ENCODE measurements around the gene DNM3.

Gene DNM3

DNA sequence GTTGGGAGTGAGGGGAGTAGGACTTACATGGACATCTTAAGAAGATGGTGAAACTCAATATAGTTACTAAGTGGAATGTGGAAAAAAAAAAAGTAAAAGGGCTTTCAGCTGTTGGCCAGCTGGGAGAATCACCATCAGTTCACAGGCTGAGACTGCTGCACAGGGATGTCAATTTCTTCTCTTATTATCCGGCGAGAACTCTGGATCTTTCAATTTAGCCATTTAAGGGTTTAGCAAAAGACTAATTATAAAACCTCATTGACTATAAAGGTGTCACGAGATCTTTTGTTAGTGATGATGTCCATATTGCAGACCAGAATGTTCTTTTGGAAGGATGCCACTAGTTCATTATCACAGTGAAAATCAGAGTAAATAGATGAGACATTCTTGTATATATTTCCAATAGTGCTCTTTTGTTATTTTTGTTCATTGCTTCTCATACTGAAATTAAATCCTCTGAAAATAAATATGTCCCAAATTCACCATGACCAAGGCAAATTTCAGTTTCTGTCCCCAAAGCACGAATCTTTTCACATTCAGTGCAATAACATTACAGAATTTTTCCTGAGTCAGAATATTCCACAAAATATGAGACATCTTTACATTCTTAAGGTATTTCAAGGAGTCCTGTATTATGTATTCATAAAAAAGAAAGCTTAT is 266.1 kb downstream of the DNM3 start:
- no peak for DNase-seq

DNA sequence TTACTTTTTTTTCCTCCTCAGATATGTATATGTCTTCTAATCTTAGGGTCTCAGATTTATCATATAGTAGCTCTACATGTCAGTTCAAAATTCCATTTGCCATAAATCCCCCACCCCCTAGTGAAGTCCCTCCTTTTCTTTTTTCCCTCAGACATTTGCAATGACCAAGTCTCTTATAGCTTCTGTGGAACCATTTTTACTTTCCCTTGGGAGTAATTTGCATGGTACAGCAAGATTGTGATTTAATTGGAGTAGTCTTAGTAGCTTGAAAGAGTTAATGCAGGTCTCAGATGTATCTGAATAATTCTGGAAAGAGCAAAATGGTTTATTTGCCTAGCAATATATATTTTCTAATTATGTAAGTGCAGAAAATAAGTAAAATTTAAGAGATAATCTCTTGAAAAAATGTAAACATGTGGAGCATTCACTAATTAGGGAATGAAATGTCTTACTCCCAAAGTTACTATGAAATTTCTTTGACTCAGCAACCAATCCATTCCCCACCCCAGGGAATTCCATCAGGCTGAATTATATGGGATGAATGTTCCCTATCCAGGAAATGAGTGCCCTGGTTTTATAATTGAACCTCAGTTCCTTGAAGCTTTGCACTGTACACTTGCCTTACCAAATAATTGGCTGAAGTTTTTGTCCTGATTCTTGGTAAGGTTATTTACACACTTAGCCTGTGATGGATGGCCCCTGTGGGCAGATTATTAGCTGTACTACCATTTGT is 267.0 kb downstream of the DNM3 start:
- DNase-seq = no peak

DNA sequence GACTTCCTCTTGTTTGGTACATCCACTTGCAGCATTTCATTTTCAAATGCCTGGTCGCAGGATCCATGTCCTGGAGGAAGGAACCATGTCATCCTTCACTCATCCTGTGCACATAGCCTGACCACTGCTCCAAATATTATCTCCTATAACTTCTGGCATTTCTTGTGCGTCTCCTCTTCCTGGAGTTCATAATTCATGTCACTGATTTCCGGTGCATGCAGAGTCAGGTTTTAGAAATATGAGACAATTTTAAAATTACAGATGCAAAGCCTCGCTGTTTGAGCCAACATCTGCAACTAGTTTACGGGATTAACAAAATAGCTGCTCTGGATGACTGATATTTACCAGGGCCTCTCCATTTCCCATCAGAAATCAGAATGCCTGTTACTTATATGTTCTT is 268.1 kb downstream of the DNM3 start:
- no peak for DNase-seq

DNA sequence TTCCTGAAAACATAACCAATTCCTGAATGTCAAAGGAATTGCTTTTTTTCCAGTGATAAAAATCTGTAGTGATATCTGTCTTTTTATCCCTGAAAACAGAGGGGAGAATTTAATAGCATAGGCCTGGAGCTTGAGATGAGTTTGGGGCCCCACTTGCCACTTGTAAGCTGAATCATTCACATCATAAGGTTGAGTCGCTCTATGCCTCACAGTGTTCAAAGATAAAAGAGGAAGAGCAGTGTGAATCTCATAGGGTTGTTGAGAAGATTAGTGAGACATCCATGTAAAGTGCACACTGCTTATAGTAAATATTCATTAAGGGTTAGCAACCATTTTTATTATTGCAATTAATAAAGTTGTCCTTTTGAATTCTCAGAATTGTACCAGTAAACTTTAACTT is 271.3 kb downstream of the DNM3 start:
- no peak for DNase-seq

DNA sequence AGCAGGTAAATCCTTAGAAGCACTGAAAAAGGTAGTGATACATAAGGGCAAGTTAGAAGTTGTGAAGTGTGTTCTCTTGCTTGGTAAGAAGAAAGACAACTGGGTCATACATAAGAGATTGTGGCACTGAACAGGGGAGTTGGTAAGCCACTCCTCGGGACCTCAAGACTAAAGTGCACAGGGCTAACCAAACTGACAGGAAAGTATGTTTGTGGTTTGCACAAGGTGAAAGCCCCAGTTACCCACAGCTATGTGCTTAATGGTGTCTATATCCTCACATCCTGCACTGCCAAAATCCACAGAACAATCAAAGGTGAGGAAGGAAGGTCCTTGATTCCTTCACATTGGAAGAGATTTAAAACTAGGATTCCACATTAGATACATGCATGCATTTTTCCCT is 276.5 kb downstream of the DNM3 start:
- DNase-seq = no peak

DNA sequence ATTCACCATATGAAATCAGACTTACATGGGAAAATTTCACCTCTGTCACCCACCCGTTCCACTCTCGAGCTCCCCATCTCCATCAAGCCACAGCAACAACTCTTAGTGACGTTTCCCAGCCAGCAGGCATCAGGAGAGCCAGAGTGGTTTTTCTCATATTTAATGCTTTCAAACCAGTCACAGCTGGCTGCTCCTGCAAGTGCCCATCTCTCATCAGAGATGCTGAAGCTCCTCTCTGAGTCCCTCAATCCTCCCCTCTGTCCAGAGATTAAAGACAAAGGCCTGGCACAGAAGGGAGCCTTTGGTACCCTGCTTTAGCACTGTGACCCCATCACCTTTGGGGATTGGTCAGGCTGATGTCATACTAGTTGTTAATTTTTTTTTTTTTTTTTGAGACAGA is 277.3 kb downstream of the DNM3 start:
- DNase-seq = no peak

DNA sequence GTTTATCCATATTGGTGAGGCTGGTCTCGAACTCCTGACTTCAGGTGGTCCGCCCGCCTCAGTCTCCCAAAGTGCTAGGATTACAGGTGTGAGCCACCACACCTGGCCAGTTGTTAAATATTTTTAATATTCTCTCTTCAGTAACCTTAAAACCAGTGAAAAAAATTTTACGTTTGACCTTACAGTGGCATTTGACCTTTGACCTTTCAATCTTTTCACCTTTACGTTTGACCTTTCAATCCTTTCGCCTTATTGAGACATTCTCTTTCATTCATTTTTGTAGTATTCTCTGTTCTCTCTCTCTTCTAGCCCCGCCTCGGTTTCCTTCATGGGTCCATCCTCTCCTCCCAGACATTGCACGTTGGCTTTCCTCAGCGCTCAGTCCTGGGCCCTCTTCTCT is 277.9 kb downstream of the DNM3 start:
- no peak for DNase-seq

DNA sequence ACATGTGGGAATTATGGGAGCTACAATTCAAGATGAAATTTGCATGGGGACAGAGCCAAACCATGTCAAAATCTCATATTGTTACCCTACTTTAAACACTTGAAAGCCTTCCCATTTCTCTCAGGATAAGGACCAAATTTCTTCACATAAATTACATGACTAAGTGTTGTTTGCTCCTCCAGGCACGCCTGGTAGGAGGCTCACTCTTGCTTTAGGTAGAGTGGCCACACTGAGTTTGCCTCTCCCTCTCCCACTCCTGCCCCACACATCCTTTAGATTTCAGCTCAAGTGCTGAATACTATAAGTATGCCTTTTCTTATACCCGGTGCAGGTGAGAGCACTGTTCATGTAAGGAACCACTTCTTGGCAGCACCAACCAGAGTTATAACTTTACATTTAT is 279.1 kb downstream of the DNM3 start:
- no peak for DNase-seq

DNA sequence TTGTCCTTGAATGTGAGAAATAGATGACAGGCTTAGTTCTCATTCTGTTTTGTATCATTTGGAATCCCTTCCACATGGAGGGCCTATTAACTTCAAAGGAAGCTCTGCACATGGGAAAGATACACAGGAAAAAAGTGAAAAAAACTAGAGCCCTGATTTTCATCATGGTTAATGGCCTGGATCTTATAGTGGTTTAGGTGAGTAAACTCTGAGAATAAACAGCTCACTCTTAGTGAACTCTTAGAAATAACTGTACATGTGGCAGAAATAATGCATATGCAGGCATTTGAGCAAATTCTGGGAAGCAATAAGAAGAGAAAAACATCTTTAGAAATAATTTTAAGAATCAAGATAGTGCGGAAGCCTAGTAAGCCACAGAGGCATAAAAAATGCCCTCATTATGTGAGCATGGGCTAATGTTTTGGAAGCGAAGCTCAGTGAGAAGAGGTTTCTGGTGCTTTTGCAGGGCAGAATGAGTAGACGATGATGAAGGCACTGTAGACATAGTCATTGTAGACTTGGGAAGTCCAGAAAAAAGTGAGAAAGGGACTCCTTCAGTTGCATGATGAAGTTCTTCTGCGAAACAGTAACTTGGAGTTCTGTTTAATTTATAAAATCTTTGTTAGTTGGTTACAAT is 279.9 kb downstream of the DNM3 start:
- DNase-seq = no peak

DNA sequence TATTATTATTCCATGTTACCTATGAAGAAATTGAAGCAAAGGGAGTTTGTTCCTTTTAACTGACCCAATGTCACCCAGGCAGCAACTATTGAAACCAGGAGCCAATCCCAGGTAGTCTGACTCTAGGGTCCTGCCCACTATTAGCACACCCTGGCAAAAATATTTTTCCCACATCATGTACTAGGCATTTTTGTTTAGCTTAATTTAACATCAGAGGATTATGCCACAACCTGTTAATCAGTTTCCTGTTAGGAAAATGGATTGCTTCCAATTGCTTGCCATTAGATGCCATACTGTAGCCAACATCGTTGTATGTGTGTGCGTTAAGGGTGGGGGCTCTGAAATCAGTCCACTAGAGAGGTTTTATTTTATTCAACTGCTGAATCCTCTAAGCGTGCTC is 281.1 kb downstream of the DNM3 start:
- no peak for DNase-seq

DNA sequence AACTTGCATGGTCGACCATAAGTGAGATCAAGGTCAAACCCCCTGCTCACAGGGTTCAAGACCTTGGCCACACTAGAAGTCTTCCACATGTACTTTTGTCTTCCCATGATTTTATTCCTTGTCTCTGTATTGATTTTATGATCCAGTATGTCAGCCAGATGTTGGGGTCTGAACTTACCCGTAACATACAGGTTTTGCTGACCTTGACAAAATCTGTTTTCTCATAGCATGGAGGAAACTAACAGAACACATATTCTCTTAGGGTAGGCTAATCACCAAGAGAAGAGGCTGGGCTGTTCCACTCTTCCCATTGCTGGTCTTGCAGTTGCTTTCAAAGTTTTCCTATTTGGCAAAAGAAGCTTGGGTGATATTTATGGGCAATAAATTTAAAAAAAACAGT is 284.0 kb downstream of the DNM3 start:
- no peak for DNase-seq

DNA sequence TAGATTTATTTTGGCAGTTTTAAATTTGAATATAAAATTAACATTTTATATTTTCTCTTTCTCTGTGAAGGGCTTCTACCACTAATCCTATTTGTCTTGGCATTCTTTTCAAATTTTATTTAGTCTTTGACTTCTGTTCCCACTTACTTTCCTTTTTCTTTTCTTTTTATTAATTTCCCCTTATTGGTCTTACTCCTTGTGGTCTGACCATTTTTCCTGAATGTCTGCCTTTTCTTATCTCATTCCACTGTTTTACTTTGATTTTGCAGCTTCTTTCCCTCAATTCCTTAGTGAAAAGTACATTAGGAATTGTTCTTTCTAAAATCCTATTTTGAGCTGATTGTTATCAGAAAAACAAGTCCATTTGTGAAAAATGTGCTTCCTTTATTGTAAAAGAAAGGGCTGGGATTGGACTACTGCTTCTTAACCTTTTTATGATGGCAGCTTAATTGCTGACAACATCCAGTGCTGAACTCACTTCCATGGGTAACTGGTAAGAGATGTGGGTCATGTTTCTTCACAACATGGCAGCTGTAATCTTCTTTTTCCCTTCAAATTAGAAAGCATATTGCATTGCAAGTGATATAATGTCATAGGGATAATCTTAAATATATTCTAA is 284.6 kb downstream of the DNM3 start:
- DNase-seq = no peak

DNA sequence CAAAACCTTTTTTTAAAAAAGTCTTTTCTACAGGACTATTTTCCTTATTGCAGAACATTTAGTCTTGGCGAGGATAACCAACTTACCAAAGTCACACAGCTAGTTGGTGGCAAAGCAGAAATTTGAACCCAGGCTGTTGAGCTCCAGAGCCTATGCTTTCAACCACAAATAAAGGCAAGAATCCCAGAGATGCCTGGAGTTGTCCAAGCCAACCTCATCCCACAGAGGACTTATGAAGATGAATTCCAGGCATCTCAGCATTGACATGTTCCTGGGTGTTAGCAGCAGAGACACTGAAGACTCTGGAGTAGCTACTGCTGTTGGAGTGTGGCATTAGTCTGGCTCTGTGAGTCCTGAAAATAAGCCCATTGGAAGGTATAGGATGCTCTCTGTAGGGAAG is 291.5 kb downstream of the DNM3 start:
- DNase-seq = no peak

DNA sequence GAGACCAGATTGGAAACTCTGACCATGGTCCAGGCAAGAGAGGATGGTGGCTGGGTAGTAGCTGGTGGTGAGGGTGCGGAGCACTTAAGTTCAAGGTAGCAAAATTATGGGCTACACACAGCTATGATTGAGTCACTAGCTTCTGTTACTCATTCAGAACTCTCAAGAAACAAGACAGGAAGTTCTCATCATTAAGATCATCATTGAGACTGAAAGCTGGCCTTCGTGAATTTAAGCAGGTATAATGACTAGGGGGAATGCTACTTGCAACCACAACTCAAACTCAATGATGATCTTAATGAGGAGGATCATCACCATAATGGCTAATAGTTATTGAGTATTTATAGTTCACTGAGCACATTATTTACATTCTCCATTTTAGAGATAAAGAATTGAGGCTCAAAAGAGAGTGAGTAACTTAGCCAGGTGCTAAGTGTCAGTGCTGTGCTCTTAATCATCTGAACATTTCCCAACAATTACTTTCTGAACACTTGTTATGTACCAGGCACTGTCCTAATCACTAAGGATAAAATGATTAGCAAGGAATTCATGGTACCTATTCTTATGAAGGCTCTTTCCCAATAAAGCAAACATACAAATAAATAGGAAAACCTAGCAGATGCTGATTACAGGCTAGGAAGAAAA is 292.9 kb downstream of the DNM3 start:
- no peak for DNase-seq

DNA sequence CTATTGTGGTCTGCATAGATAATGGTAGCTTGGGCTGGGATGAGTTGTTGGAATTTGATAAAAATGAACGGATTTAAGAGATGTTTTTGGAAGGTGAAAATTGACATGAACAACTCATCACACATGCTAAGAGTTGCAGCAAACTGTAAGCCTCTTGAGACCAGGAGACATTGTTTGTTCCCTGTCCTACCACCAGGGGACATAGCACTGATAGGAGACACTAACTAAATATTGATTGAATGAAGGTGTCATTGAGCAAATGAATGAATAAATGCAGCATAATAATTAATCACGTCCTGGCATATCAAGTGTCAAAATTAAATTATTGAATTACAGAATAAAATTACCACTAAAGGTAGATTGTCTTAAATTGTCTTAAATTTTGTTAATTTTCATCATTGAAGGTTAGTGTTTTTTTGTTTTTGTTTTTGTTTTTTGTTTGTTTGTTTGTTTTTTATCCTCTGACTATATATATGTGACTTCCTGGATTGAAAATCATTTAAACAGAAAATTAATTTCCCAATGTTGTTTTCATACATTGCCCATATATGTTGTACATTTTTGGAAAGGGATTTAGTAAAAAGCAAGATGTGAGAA is 293.9 kb downstream of the DNM3 start:
- DNase-seq = no peak

DNA sequence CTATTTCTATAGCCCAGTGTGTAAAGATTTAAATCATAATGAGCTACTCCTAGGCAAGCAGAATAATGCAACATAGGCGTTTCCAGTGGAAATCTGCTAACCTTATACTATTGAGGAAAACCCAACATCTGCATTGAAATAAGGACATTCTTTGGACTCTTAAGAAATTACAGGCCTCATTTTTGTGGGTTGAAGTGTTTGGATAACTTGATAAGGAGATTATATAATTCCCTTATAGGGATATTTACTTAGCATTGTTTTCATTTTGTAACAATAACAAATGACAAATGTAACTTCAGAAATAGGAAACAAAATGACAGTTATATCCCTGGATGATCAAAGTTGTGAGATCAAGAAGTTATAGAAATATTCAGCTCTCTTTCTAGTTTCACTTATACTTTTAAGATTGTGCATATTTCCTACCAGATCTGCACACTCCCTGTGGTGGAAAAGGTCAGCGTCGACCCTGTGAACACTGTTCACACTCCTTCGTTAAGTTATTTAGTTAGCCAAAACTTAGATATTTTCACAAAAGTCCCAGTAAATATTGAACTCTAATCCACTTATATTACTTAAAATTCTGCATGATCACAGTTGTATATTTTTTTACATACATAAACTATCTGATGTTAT is 294.8 kb downstream of the DNM3 start:
- DNase-seq = no peak

DNA sequence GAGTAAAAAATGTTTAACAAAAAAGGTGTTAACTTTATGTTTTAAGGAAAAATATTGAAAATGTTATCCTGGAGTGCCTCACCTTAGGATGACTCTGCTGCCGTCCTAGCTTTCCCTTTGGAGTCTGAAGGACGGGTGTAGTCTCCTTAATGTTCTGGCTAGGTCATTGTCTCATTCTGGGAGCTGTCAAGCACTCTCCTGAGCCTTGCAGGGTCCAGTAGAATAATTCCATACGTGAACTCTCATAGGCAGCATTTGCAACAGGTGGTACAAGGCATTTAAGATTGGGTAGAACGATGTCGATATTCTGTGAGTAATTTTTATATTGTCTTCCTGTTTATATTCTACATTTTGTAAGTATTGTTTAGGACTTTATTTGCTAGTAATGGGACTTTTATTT is 295.6 kb downstream of the DNM3 start:
- no peak for DNase-seq

DNA sequence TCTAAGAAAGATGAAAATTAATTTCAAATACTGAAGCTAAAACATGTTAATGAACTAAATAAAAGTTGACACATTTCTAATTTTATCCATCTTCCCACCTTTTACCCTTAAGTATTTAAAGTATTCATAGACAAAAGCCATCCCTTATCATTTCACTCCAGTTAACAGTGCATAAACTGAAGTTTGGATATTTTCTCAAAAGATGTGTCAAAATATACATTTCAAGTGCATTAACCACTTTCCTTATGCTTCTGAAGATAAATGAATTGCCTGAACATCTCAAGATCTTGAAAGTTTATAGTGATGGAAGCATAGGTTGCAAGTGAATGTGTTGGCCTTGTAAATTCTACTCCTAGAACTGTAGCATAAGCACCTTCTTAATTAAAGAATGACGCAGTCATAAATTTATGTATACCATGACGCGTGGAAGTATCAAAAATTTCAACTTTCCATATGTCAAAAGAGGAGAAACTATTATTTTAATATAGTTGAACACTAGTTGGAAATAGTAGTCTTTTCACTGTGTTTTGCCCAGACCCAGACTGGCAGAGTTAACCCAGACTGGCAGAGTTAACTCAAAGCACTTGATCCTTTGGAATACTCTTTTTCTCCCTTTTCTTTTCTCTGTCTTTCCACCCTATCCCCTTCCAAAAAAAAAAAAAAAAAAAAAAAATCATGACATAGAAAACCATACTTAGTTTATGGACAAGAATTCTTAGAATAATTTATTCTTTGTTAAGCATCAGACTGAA is 296.6 kb downstream of the DNM3 start:
- no peak for DNase-seq

DNA sequence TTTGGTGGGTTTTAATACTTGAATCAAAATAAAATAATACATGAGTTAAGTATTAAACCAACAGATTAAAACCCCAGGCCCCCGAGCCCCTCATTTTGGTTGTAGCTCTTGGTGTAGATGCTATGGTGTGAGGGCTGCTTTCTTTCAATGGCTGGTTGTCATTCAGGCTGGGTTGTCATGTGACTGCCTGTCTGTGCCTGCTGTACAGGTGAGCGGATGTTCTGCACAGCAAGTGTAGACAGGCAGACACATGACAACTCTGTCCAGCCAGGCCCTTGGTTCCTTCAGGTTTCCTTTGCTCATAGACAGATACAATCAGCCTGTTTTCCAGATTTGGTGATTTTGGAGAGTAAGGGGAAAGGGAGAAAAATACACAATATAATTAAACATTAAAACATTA is 297.3 kb downstream of the DNM3 start:
- no peak for DNase-seq

DNA sequence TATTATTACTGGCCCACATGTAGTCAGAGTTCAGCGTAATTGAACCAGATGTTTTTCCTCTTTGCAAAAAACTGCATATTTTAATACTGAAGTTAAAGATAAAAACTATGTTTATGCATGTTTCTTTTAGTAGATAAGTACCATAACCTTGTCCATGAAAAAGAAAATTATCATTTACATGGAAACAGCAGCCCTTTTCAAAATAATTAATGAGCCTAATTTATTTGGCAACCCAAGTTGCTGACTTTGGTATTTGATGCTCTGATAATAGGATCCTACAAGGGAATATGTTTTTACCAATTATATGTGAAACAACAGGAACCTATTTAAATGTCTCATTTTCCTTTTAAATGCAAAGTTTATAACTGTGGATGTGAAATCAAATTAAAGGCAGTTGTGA is 297.9 kb downstream of the DNM3 start:
- DNase-seq = no peak

DNA sequence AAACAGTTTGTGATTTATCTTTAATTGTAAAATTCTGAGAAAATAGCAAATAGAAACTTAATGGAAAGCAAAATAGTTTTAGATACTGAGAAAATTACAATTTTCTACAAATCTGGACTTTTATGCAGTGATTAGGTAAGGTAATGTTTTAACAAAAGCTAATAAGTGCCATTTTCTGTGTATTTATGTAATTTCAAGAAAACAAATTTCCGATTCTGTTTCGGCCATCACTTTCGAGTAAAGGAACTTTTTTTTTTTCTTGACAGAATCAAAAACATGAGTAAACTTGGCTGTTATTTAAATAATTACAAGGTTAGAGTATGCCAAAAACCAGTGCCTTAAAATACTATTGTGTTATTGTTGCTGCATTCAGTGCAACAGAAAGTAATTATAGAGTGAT is 298.8 kb downstream of the DNM3 start:
- DNase-seq = no peak

All from right kidney (tissue), 1 donor.